K562 (cell line): ENCODE results near the gene CMIP. TPM values are rescaled to one million over a fixed set of nuclear protein-coding genes. Genes with fewer than 3 reads are reported as not detected.

Experiments used
- ATAC-seq: fragments of 200-7000 bp; cut with Tn5 transposase; 3 replicates; pipeline ENCODE4 v1.9.1; 2020; ENCODE audit warnings: moderate library complexity
- BruUV-seq: library from RNA; stranded (reverse); fragments of 400-500 nt; replicated peaks from 2 replicates; lab custom pipeline; 2021; lab: Mats Ljungman, UMichigan
- CTCF ChIA-PET: fragments of 300-600 bp; formaldehyde crosslinking; extraction: SDS; loops from one replicate; lab custom pipeline; 2021; ENCODE audit warnings: low intra/inter-chr PET ratio; lab: Yijun Ruan, JAX
- POLR2A ChIA-PET: fragments of 300-600, 350-650 bp; sonication (Branson Sonifier 250); formaldehyde crosslinking; extraction: SDS; loops from one replicate; lab custom pipeline; 2021; ENCODE audit warnings: antibody characterized with exemption, inconsistent platforms; lab: Yijun Ruan, JAX
- DNase-seq, 4 experiments: peaks; one replicate each; pipeline versions ENCODE4 v3.0.0 to v3.0.0-alpha.2; 2011 to 2018; ENCODE audit warnings: low spot score in 3 of 4, mixed read lengths in 3 of 4; ENCODE audit errors: extremely low read depth in 1 of 4
- FAIRE-seq: peaks from 2 replicates; lab custom pipeline; 2011; peaks lifted over from hg19 to GRCh38; lab: Jason Lieb, UNC
- H2AFZ ChIP-seq: 2 replicates; pipeline ENCODE4 v1.6.0; 2011; ENCODE audit warnings: low read depth, low read length, control low read depth, inconsistent platforms
- H3K27ac ChIP-seq: fragments of 200-600 bp; 3 replicates; pipeline ENCODE4 v1.8.0; 2011; ENCODE audit warnings: low read depth, mild to moderate bottlenecking, control low read depth, inconsistent platforms, low read length, moderate library complexity, mixed read lengths; ENCODE audit errors: extremely low read depth
- H3K27me3 ChIP-seq, 2 experiments: fragments of 300-600 bp in 1 of 2; 2 replicates in 1 of 2; 3 replicates in 1 of 2; pipeline versions ENCODE4 v1.6.0 to v1.8.0; 2011; ENCODE audit warnings: inconsistent platforms in 2 of 2, low read length in 2 of 2, mild to moderate bottlenecking in 1 of 2, mixed read lengths in 1 of 2, moderate library complexity in 1 of 2; ENCODE audit not compliant: control insufficient read depth in 2 of 2, insufficient read depth in 2 of 2
- H3K36me3 ChIP-seq: fragments of 300-600 bp; 3 replicates; pipeline ENCODE4 v1.8.0; 2011; ENCODE audit warnings: mild to moderate bottlenecking, low read length, inconsistent platforms; ENCODE audit not compliant: control insufficient read depth, insufficient read depth
- H3K4me1 ChIP-seq, 2 experiments: fragments of 200-600 bp in 1 of 2; replicated peaks in 1 of 2; 2 replicates in 1 of 2; 3 replicates in 1 of 2; pipeline versions ENCODE4 v1.5.1 to v1.8.0; 2011; ENCODE audit warnings: inconsistent platforms in 2 of 2, low read length in 2 of 2, mild to moderate bottlenecking in 1 of 2, mixed read lengths in 1 of 2, moderate library complexity in 1 of 2; ENCODE audit not compliant: control insufficient read depth in 2 of 2, insufficient read depth in 2 of 2
- H3K4me2 ChIP-seq: 2 replicates; pipeline ENCODE4 v1.6.1; 2011; ENCODE audit warnings: low read length, control low read depth, inconsistent platforms, mixed read lengths; ENCODE audit not compliant: insufficient read depth
- H3K4me3 ChIP-seq: fragments of 200-600 bp; sonication (generic), shearing (Covaris generic); 2 replicates; pipeline ENCODE4 v1.5.1; 2016; ENCODE audit warnings: control low read depth, inconsistent platforms
- H3K79me2 ChIP-seq: fragments of 200-600 bp; 3 replicates; pipeline ENCODE4 v1.8.0; 2011; ENCODE audit warnings: low read length, inconsistent platforms; ENCODE audit not compliant: control insufficient read depth, insufficient read depth
- H3K9ac ChIP-seq, 2 experiments: 2 replicates each; pipeline versions ENCODE4 v1.6.0 to v1.6.1; 2011; ENCODE audit warnings: low read depth in 2 of 2, low read length in 2 of 2, control low read depth in 1 of 2, inconsistent platforms in 1 of 2, mild to moderate bottlenecking in 1 of 2, mixed read lengths in 1 of 2; ENCODE audit not compliant: insufficient read depth in 1 of 2
- H3K9me1 ChIP-seq: one replicate; pipeline ENCODE4 v1.6.0; 2011; ENCODE audit warnings: inconsistent platforms, mild to moderate bottlenecking, low read length, moderate library complexity; ENCODE audit not compliant: control insufficient read depth, insufficient read depth
- H3K9me3 ChIP-seq: replicated peaks from 2 replicates; pipeline ENCODE4 v1.5.1; 2011; ENCODE audit warnings: low read depth, low read length, inconsistent platforms; ENCODE audit not compliant: control insufficient read depth, insufficient read depth
- H4K20me1 ChIP-seq: replicated peaks from 2 replicates; pipeline ENCODE4 v1.6.1; 2011; ENCODE audit warnings: low read length, inconsistent platforms, mixed read lengths; ENCODE audit not compliant: control insufficient read depth, insufficient read depth
- E2F6 ChIP-seq, 2 experiments: IDR thresholded peaks; 2 replicates each; pipeline ENCODE4 v1.6.1; 2011; ENCODE audit warnings: borderline replicate concordance in 1 of 2, control low read depth in 1 of 2, low read depth in 1 of 2, low read length in 1 of 2, mild to moderate bottlenecking in 1 of 2, mixed read lengths in 1 of 2, moderate library complexity in 1 of 2; ENCODE audit not compliant: insufficient read depth in 1 of 2, insufficient read length in 1 of 2, poor library complexity in 1 of 2, severe bottlenecking in 1 of 2; ENCODE audit errors: extremely low read depth in 1 of 2
- TSHZ1 ChIP-seq: fragments of 250-450 bp; sonication (Bioruptor Pico); IDR thresholded peaks from 2 replicates; pipeline ENCODE4 v1.4.0; 2020; ENCODE audit warnings: mild to moderate bottlenecking, moderate library complexity
- ZNF232 ChIP-seq: sonication (generic); formaldehyde crosslinking; IDR thresholded peaks from 2 replicates; pipeline ENCODE4 v1.8.0; 2022; ENCODE audit warnings: mild to moderate bottlenecking, missing genetic modification reagents
- WGBS: fragments of 100-300 bp; shearing (Covaris generic); methylation state at CpG from one replicate; pipeline ENCODE4 v1.1.6; 2016; ENCODE audit warnings: low coverage, mixed read lengths; ENCODE audit not compliant: insufficient coverage; ENCODE audit errors: missing lambda C conversion rate; 5-methylcytosine and 5-hydroxymethylcytosine counted together
- in situ Hi-C: fragments of 300-500 bp; cut with MboI; formaldehyde crosslinking; loops from 4 replicates; pipeline ENCODE4 v1.15.0; 2018; ENCODE audit warnings: inconsistent platforms, mixed read lengths
- intact Hi-C: fragments of 100-400 bp; cut with micrococcal nuclease; formaldehyde crosslinking; loops from 2 replicates; pipeline ENCODE4 v1.14.2; 2022
- polyA plus RNA-seq, 8 experiments: library from polyadenylated mRNA; depleted of rRNA in 4 of 8; stranded (reverse) in 5 of 8; unstranded in 3 of 8; fragments of >200 nt; fragmentation: Nextera tagmentation in 2 of 8; fragmentation: Illumina TruSeq in 1 of 8; extraction: Ambion mirVana in 2 of 8; extraction: Trizol in 1 of 8; gene quantifications; 2 replicates each; pipeline versions ENCODE4 v1.2.1 to v1.2.3, GENCODE V29; 2011 to 2014; ENCODE audit warnings: inconsistent platforms in 1 of 8, missing spikeins in 1 of 8
- total RNA-seq, 7 experiments: library from RNA; depleted of rRNA in 6 of 7; stranded (reverse); fragments of >200 nt in 6 of 7; fragmentation: Illumina TruSeq in 2 of 7; extraction: Trizol in 2 of 7; gene quantifications; 2 replicates each; pipeline versions ENCODE4 v1.2.1 to v1.2.3, GENCODE V29; 2011 to 2021; ENCODE audit warnings: low replicate concordance in 1 of 7

The CMIP gene
- total and polyA plus RNA-seq, 9 of the 15 experiments (the other 6 are each of a cell fraction or from before 2014, with no cell fraction given), result 0.94 to 82.5 (median 10.3) TPM

GRCh38 chr16:81692571-81692970 lies 248.0 kb downstream of the CMIP start:
- Histone ChIP-seq H3K27ac (no peak overlapping the region), H3K9me1 (peaks cover 7% of the 10 kb centered on the region), H3K27me3 (no peaks in the 10 kb centered on the region), H3K9me3 (no peaks in the 10 kb centered on the region), H4K20me1 (peaks cover 6% of the 10 kb centered on the region; the same call in 1 of the 2 replicates), H3K36me3 (peaks cover 66% of the 10 kb centered on the region; the same call in 2 of the 3 replicates), H3K4me2 (no peak overlapping the region), H3K9ac (no peak overlapping the region), H3K4me3 (no peak overlapping the region), H3K79me2 (0 out of 3 replicates have a peak, but pooled peaks cover 7% of the 10 kb centered on the region), H3K4me1 (peaks cover 2 to 15% of the 10 kb centered on the region in 2 experiments; a peak in 4 of 5 replicates), H2AFZ (no peak overlapping the region)
- CTCF ChIA-PET, result no interaction called here
- ATAC-seq, result no peak
- TF ChIP-seq ZNF232 (CRISPR knock-in tag) (no peak), E2F6 (IDR thresholded peaks at IDR 0.05; ENCODE audit: borderline replicate concordance in 1 of 2, extremely low read depth in 1 of 2, insufficient read depth in 1 of 2, insufficient read length in 1 of 2, low read depth in 1 of 2, low read length in 1 of 2, poor library complexity in 1 of 2, severe bottlenecking in 1 of 2) (no peak), TSHZ1 (CRISPR knock-in tag) (no peak)
- no peak for FAIRE-seq
- no peak for DNase-seq
- 96% methylated on average over 15 of the region's 15 CpGs for WGBS
- POLR2A ChIA-PET, result interaction anchor here (0.6 kb wide), 1 partner anchor 286 kb away, joined by 4 read pairs; no protein-coding TSS in a partner anchor
- in situ Hi-C loops (no loop called here), intact Hi-C loops (loop anchor here (10.0 kb wide), 1 partner anchor 198 kb away; no protein-coding TSS in a partner anchor)
- BruUV-seq, result no TSS peak
